Measurements from ENCODE around the gene NINL.

GRCh38 chr20:25484911-25485511, 100.3 kb downstream of the NINL start:
- TF ChIP-seq, protein P1, sequence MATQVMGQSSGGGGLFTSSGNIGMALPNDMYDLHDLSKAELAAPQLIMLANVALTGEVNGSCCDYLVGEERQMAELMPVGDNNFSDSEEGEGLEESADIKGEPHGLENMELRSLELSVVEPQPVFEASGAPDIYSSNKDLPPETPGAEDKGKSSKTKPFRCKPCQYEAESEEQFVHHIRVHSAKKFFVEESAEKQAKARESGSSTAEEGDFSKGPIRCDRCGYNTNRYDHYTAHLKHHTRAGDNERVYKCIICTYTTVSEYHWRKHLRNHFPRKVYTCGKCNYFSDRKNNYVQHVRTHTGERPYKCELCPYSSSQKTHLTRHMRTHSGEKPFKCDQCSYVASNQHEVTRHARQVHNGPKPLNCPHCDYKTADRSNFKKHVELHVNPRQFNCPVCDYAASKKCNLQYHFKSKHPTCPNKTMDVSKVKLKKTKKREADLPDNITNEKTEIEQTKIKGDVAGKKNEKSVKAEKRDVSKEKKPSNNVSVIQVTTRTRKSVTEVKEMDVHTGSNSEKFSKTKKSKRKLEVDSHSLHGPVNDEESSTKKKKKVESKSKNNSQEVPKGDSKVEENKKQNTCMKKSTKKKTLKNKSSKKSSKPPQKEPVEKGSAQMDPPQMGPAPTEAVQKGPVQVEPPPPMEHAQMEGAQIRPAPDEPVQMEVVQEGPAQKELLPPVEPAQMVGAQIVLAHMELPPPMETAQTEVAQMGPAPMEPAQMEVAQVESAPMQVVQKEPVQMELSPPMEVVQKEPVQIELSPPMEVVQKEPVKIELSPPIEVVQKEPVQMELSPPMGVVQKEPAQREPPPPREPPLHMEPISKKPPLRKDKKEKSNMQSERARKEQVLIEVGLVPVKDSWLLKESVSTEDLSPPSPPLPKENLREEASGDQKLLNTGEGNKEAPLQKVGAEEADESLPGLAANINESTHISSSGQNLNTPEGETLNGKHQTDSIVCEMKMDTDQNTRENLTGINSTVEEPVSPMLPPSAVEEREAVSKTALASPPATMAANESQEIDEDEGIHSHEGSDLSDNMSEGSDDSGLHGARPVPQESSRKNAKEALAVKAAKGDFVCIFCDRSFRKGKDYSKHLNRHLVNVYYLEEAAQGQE (IDR thresholded peaks at IDR 0.05; ENCODE audit: insufficient read depth in 1 of 2, low read depth in 2 of 2, low read length in 2 of 2), result no peak
- no peak for TF ChIP-seq SIN3A (IDR thresholded peaks at IDR 0.05; ENCODE audit: borderline replicate concordance, insufficient read depth, low read length)
- no peak for TF ChIP-seq POLR2AphosphoS5 (IDR thresholded peaks at IDR 0.05; ENCODE audit: low read depth, low read length)
- TF ChIP-seq TAF1 (IDR thresholded peaks at IDR 0.05; ENCODE audit: borderline replicate concordance, insufficient read depth, low read length), result no peak
- no peak for TF ChIP-seq FOXP2 (optimal IDR thresholded peaks at IDR 0.05; ENCODE audit: borderline replicate concordance, extremely low read depth, extremely low read length, insufficient read depth)
